Measurements from ENCODE around the gene ADGRL1. TPM values are rescaled to one million over a fixed set of nuclear protein-coding genes. Genes with fewer than 3 reads are reported as not detected.
A peak's percentile ranks its signal among the peaks of the same experiment; 100 is the strongest.
"Not testable (repeated sequence)": the region's sequence is repeated elsewhere in the genome, so short reads cannot be mapped to it uniquely, and the experiment has no call there.

ADGRL1 gene
- total and polyA plus RNA-seq, 7 donors = 3.0 to 37.5 (median 12.5) TPM

DNA sequence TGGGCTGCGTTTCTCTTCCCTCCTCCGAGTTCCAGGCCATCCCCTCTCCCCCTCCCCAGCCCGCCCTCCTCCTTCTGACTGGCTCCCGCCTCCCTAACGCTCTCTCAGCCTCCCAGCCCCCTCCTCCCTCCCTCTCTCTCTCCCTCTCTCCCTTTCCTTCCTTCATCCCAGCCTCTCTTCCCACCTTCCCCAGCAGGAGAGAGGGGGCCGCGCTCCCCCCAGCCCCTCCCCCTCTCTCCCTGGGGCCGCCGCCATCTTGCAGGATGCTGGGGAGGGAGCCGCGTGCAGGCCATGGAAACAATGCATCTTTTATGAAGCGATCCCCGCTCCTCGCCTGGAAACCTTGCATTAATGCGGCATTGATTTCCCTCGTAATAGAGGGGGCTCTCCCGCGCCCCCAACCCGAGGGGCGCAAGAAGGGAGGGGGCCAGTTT is 42.6 kb upstream of the ADGRL1 start:
- 1 to 2% methylated on average over 20 of the region's 20 CpGs for WGBS, 2 donors
- peak; percentile 74 for DNase-seq
- Histone ChIP-seq H3K4me3 (peak overlapping the region; percentile 56 to 69 (median 66)), H3K4me1 (peaks cover 0 to 21% (median 13%) of the 10 kb centered on the region in 4 donors), H3K27ac (peak overlapping the region; percentile 29 to 72 (median 66)), H3K9me3 (no peaks in the 10 kb centered on the region), H3K36me3 (no peaks in the 10 kb centered on the region), H3K27me3 (no peaks in the 10 kb centered on the region)
- TF ChIP-seq, protein P1, sequence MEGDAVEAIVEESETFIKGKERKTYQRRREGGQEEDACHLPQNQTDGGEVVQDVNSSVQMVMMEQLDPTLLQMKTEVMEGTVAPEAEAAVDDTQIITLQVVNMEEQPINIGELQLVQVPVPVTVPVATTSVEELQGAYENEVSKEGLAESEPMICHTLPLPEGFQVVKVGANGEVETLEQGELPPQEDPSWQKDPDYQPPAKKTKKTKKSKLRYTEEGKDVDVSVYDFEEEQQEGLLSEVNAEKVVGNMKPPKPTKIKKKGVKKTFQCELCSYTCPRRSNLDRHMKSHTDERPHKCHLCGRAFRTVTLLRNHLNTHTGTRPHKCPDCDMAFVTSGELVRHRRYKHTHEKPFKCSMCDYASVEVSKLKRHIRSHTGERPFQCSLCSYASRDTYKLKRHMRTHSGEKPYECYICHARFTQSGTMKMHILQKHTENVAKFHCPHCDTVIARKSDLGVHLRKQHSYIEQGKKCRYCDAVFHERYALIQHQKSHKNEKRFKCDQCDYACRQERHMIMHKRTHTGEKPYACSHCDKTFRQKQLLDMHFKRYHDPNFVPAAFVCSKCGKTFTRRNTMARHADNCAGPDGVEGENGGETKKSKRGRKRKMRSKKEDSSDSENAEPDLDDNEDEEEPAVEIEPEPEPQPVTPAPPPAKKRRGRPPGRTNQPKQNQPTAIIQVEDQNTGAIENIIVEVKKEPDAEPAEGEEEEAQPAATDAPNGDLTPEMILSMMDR (IDR thresholded peaks at IDR 0.05) = no peak
- no peak for TF ChIP-seq POLR2AphosphoS5 (IDR thresholded peaks at IDR 0.05)
- TF ChIP-seq POLR2A (IDR thresholded peaks at IDR 0.05) = no peak
- TF ChIP-seq EP300 (IDR thresholded peaks at IDR 0.05) = no peak
- intact Hi-C loops (cut with DNase I) = no loop called here

DNA sequence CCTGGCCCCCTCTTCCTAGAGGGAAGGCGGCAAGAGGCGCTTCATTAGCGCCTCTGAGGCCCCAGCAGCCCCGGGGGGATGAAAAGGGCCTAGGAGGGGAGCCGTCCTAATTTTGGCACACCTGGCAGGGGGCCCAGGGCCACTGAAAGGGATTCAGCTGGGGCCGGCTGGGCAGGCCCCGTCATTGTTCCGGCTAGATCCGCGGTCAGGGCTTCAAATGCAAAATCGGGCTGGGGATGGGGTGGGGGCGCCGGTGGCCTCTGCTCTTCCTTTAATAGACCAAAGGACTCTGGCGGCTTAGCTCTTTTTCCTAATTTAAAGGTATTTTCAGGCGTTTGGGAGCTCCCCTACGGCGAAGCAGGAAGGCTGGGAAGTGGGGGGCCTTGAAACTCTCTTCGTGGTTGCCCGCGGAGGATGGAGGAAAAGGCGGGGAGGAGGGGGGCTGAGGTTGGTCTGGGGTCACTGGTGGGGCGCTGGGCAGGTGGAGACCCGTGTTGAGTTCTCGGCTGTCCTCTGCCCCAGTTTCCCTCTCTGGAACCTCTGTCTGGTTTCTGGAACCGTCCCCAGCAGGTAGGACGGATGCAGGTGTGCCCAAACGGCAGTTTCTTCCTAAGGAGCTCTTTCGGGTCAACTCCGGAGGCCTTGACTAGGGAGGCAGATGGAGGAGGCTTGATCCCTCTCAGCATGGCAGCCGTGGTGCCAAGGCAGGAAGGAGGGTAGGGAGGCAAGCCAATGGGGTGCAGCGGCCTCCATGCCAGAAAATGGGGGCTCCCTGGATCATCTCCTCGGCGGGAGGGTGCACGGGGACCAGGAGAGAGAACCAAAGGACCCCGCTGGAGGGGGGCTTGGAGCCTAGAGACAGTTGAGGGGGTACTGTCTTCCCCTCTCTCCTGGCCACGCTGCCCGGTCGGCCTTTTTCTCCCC is 41.8 kb upstream of the ADGRL1 start:
- H3K36me3 ChIP-seq; H3K9me3 ChIP-seq; H3K27me3 ChIP-seq; DNase-seq; intact Hi-C loops (cut with DNase I): not testable (repeated sequence)
- peak overlapping the region in 3 of 4 donors; percentile 64 to 72 (median 69) for H3K27ac ChIP-seq
- peak overlapping the region; percentile 56 to 69 (median 66) for H3K4me3 ChIP-seq
- 9% methylated on average over 38 of the region's 38 CpGs for WGBS, 2 donors
- peaks cover 0 to 21% (median 13%) of the 10 kb centered on the region in 4 donors for H3K4me1 ChIP-seq

DNA sequence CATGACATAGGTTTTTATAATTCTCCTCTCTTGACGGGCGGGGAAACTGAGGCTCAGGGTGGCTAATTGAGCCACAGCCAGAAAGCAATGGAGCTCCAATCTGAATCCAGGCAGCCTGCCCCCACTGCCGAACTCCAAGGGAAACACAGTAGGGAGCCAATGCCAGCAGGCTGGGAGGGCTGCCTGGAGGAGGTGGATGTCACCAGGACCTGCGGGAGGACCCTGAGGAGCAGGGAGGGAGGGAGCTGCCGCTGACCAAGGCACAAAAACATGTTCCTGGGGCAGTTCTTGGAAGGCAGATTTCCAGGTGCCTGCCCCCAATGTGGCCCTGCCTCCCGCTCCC is 41.2 kb upstream of the ADGRL1 start:
- Histone ChIP-seq H3K27ac (peak overlapping the region in 1 of 4 donors; percentile 69), H3K4me1 (peaks cover 0 to 21% (median 13%) of the 10 kb centered on the region in 4 donors)
- H3K27me3 ChIP-seq; H3K9me3 ChIP-seq; H3K36me3 ChIP-seq; intact Hi-C loops (cut with DNase I); DNase-seq; H3K4me3 ChIP-seq: not testable (repeated sequence)
- WGBS, 2 donors = 68 to 78% methylated on average over 6 of the region's 6 CpGs

DNA sequence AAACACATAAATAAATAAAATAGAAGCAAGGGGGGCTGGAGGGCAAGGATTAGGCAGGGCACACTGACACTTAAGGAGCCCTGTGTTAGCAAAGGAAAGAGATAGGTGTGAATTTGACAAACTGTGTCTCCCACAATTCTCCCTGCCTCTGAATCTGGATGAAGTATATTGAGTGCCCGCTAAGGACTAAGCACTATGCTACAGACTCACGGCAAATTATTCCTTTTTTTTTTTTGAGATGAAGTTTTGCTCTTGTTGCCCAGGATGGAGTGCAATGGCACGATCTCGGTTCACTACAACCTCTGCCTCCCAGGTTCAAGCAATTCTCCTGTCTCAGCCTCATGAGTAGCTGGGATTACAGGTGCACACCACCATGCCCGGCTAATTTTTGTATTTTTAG is 38.4 kb upstream of the ADGRL1 start:
- H3K27me3 ChIP-seq; H3K27ac ChIP-seq; DNase-seq; H3K4me3 ChIP-seq; H3K9me3 ChIP-seq; H3K36me3 ChIP-seq; intact Hi-C loops (cut with DNase I): not testable (repeated sequence)
- H3K4me1 ChIP-seq = peaks cover 0 to 19% (median 13%) of the 10 kb centered on the region in 4 donors
- 51 to 85% methylated on average over 5 of the region's 5 CpGs for WGBS, 2 donors

DNA sequence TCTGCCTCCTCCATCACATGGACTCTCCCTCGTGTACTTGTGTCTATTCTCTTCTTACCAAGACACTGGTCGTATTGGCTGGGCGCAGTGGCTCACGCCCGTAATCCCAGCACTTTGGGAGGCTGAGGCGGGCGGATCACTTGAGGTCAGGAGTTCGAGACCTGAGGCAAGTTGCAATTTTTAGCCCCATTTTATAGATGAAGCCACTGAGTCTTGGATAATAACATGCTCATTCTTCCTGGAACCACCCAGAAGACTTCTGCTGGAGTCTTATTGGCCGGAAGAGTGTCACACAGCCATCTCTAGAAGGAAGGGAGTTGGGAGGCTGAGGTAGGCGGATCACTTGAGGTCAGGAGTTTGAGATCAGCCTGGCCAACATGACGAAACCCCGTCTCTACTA is 37.7 kb upstream of the ADGRL1 start:
- H3K9me3 ChIP-seq; DNase-seq; H3K36me3 ChIP-seq; H3K27me3 ChIP-seq; intact Hi-C loops (cut with DNase I); H3K27ac ChIP-seq; H3K4me3 ChIP-seq: not testable (repeated sequence)
- 87 to 91% methylated on average over 12 of the region's 12 CpGs for WGBS, 2 donors
- H3K4me1 ChIP-seq = peaks cover 0 to 12% (median 6%) of the 10 kb centered on the region in 4 donors

DNA sequence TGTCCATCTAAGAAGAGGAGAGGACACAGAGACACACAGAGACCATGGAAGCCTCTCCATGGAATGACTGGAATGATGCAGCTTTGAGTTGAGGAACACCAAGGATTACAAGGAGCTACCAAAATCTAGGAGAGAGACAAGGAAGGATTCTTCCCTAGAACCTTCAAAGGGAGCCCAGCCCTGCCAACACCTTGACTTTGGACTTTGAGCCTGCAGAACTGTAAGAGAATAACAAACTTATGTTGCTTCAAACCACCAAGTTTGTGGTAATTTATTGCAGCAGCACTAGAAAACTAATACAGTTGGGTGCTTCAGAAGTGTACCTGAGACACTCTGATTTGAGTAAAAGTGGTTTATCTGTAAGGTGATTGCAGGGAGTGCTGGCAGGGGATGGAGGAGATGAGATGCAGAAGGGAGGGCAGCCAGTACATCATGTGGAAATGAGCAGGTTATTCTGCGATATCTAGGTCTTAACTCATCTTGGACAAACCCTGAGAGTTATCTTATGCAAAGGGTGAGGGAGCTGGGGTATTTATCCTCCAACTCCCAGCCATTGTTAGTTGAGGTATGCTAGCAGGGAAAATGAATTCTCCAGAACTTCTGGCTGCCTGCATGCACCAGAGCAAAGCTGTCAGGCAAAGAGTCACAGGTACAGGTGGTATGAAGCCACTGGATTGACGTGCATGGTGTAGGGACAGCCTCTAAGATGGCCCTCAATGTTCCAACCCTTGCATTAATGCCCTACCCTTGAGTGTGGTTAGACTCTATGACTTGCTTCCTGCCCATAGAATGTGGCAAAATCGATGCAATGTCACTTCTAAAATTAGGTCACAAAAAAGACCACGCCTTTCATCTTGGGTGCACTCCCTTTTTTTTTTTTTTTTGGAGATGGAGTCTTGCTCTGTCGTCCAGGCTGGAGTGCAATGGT is 31.3 kb upstream of the ADGRL1 start:
- Histone ChIP-seq H3K27me3 (no peaks in the 10 kb centered on the region), H3K27ac (no peak overlapping the region), H3K4me3 (no peak overlapping the region), H3K9me3 (no peaks in the 10 kb centered on the region), H3K4me1 (no peaks in the 10 kb centered on the region), H3K36me3 (no peaks in the 10 kb centered on the region)
- no peak for DNase-seq
- TF ChIP-seq, protein P1 (IDR thresholded peaks at IDR 0.05) = no peak
- no peak for TF ChIP-seq POLR2A (IDR thresholded peaks at IDR 0.05)
- TF ChIP-seq EP300 (IDR thresholded peaks at IDR 0.05) = no peak
- TF ChIP-seq POLR2AphosphoS5 (IDR thresholded peaks at IDR 0.05) = no peak
- intact Hi-C loops (cut with DNase I) = no loop called here
- WGBS, 2 donors = 69 to 71% methylated on average over 5 of the region's 5 CpGs

DNA sequence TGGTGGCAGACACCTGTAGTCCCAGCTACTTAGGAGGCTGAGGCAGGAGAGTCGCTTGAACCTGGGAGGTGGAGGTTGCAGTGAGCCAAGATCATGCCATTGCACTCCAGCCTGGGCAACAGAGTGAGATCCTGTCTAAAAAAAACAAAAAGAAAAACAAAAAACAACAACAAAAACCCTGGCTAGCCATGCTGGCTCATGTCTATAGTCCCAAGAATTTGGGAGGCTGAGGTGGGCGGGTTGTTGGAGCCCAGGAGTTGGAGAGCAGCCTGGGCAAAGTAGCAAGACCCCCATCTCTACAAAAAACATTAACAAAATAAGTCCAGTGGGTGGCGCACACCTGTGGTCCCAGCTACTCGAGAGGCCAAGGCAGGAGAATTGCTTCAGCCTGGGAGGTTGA is 27.0 kb upstream of the ADGRL1 start:
- H3K4me3 ChIP-seq; H3K4me1 ChIP-seq; DNase-seq; H3K9me3 ChIP-seq; intact Hi-C loops (cut with DNase I); H3K27me3 ChIP-seq; H3K27ac ChIP-seq; H3K36me3 ChIP-seq: not testable (repeated sequence)
- WGBS, 2 donors = 92 to 94% methylated on average over 4 of the region's 4 CpGs

DNA sequence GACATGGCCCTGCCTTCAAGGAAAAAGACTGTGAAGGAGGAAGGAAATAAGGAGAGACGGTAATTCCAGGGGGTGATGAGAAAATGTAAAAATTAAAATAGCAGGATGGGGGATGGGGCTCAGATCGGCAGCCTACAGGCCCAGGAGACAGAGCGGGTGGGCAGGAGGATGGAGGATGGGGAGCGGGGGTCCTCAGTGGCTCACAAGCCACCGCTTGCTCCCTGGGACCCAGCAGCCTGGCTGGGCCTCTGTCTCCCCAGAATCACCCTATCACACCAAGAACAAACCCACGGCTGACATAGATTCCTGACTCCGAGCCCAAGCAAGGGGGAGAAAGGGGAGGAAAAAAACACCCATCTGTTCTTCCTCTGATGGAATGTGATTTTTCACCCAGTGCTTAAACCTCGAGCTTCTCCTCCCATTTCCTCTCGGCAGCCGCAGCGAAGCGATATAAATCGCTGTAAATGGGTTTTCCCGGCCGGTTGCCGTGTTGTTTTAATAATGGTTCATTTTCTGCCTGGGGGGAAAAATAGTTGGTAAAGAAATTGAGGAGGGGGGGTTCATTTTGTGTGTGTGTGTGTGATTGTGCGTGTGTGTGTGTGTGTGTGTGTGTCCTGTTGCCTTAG is 22.6 kb upstream of the ADGRL1 start:
- H3K36me3 ChIP-seq; H3K4me3 ChIP-seq; H3K9me3 ChIP-seq; H3K27ac ChIP-seq; H3K4me1 ChIP-seq; H3K27me3 ChIP-seq; DNase-seq; intact Hi-C loops (cut with DNase I): not testable (repeated sequence)
- 48 to 78% methylated on average over 14 to 15 of the region's 17 CpGs for WGBS, 2 donors

DNA sequence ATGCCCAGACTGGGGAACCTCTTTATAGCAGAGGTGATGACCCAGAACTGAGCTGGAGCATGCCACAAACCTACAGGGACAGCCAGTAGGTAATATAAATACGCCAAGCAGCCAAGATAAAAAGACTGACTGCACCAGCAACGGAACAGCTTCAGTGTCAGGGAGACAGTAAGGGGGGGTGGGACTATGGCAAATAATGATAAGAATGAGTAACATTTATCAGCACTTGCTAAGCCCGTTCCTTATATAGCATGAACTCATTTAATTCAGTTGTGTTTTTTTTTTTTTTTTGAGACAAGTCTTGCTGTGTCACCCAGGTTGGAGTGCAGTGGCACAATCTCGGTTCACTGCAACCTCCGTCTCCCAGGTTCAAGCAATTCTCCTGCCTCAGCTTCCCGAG is 20.5 kb upstream of the ADGRL1 start:
- H3K9me3 ChIP-seq; H3K27ac ChIP-seq; H3K4me1 ChIP-seq; H3K36me3 ChIP-seq; intact Hi-C loops (cut with DNase I); H3K4me3 ChIP-seq; H3K27me3 ChIP-seq; DNase-seq: not testable (repeated sequence)
- 78 to 87% methylated on average over 6 of the region's 6 CpGs for WGBS, 2 donors
